Measurements from ENCODE around the gene SLC34A2.

Gene SLC34A2

DNA sequence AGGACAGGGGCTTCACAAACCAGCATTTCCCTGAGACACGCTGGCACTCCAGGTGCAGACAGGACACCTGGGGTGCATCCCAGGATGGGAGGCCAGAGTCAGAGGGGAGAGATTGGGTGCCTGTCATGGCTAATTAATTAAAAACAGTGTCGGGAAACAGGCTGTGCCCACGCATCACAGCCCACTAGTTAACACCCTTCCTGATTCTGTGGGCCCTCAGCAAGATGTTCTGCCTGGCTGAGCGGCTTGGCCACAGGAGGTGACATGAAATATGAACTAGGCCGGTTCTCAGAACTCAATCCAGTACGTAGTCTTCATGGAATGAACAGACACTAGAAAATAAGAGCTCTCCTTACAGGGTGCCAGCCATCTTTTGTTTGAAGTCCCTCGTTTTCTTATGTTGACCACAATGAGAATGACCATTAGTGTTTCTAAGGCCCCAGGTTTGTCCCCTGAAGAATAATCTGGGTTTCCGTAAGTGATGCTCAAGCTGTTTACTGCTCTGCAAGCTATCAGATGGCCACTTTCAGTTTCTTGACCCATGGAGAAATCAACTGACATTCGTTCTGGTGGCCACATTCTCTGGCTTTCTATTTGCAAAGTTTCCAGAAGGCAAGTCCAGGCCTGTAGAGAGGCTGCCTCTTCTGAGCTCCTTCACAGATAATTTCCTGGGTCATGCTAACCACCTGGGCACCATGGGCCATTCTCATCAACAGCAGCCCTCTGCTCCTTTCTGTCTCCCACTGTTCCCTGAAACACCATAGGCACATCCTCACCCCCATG, 72.3 kb downstream of the SLC34A2 start:
- DNase-seq: no peak
